GM19395 (cell line): ENCODE data around the gene ACSS3.

Source experiments
- ATAC-seq: cut with Tn5 transposase; IDR thresholded peaks from one replicate; pipeline ENCODE4 v1.9.1; 2021; ENCODE audit warnings: mild to moderate bottlenecking, moderate library complexity; ENCODE audit not compliant: unreplicated experiment

The ACSS3 gene

DNA sequence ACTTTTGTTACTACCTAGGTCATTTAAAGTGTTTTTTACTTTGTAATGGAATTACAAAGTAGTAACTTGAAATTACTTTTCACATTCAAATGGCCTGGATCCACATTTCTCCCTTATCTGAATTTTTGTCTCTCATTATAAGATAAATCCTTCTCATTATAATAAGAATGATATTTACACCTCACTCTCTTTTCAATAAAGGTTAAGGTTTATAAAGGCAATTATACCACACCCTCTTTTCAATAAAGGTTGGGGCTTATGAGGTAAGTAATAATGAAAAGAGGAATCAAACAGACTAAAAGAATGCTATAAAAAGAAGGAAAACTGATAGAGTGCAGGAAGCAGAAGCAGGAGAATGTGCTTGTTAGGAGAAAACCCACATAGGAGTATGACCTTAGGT lies 210.8 kb downstream of the ACSS3 start:
- ATAC-seq, result no peak

DNA sequence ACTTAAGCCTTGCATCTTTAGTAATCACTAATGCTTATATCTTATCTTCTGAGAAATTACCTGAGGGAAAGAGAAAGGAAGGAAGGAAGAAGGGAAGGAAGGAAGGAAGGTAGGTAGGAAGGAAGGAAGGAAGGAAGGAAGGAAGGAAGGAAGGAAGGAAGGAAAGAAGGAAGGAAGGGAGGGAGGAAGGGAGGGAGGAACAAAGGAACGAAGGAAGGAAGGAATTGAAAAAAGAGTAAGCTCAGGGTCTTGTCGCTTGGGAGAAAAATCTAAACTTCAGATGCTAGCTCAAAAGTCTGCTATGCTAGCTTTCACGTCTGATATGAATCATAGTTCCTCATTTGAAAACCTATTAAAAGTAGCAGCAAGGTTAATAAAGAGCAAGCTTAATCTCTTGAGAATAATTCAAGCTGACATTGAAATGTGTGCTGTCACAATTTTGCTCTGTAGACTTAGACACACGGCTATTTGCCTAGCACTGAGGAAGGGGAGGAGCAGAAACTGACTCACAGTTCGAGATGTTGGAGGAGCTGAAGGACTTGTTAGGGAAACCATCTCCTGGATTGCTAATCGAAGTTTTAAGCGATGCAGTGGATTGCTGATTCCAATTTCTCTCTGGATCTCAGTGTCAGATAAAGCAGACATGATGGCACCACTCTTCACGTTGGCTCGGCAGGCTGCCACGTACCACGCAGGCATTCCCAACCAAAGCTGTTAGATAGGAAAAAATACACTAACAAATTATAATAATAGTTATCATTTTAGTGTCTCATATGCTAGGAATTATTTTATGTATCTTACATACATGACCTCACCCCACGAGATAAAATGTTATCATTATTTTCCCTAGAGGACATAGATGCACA lies 216.7 kb downstream of the ACSS3 start:
- no peak for ATAC-seq

DNA sequence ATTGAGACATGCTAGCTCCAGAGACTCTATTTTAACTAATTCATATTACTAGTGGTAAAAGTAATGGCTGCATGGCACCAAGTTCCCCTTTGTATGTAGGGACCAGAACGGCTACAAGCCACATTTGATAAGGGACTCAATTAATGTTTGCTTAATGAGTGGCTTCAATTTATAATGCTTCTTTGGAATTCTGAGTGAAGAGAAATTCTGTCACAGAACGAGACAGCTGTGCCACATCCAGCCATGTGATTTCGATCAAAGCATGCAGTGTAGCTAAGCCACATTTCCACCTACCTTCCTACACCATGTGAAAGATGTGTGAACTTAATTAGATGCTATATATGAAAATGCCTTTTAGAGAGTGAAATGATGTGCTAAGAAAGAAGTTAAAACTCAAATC lies 217.4 kb downstream of the ACSS3 start:
- no peak for ATAC-seq

DNA sequence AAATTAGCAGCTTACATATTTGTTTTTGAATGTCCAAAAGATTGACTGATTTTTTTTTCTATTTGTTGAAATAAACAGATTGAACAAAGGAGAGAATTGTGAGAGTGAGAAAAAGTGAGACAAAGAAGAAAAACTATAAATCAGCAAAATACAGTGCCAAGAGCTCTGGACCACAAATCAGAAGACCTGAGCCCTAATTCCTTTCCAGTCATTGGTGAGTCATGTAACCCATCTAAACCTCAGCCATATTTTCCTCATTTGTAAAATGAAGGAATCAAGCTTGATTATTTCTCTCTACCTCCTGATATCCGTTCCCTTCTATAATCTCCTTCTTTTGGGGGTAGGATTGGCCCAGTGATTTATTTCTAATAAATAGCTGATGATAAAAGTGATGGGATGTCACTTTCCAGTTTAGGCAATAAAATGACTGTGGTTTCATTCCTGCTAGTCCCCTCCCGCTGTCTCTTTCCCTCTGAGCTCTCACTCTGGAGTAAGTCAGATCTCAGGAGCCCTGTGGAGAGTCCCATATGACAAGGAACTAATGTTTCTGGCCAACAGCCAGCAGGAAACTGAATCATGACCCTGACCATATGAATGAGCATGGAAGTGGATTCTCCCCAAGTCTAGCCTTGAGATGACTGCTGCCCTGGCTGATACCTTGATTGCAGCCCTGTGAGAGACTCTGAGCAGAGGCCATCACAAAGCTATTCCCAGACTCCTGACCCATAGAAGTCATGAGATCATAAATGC lies 218.9 kb downstream of the ACSS3 start:
- no peak for ATAC-seq

DNA sequence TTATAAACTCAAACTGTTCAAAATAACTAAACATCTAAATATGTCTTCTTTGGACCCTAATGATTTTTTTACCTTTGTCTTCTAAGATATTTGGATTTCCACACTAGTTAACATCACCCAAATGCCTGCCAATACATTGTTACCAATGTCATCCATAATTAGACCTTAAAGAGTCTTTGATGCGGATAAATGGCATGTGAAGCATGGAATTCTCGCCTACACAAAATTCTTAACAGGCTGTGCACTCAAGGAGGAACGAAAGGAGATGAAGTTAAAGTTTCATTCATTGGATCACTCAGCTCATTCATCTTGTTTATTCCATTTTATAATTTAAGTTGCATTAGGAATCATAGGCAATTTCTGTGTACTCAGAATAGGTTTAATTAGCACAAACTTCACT lies 219.7 kb downstream of the ACSS3 start:
- no peak for ATAC-seq

DNA sequence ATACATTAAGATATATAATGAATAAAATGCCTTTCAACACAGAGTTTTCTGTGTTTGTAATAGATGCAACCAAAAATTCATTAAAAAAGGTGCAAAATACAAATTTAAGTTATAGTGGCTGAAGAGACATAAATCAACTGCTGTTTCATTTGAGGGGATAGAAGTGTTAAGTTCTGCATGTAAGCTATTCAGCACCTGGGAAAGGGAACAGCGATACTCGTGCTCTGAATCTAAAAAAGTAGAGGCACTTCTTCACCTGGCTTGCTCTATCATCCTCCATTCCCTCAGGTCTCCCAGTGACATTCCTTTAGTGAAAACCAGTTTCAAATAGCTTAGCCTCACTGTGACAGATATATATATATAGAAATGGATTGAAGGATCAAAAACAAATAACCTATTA lies 222.6 kb downstream of the ACSS3 start:
- no peak for ATAC-seq

DNA sequence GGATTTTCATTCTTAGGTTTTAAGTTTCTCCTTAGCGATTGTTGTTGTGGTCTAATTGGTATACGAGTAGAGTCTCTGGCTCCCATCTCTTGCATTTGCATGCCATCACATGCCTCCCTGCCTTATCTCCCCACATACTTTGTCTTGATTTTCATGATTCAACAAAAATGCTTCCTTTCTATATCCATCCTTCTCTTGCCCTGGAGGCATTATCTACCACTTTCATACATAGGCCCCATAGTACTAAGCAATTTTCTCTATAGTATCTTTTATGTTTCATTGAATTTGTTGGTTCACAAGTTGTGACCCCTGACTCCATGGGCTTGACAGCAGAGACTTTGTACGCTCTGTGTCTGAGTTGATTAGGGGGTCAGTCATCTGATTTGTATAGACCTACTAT lies 226.1 kb downstream of the ACSS3 start:
- no peak for ATAC-seq
